Lower leg skin (tissue), 3 donors: Measurements from ENCODE around the gene PPP2R5C.
"Not testable (repeated sequence)": the region's sequence is repeated elsewhere in the genome, so short reads cannot be mapped to it uniquely, and the experiment has no call there.

Experiments
- CTCF ChIP-seq, 3 donors: fragments of 450-650 bp; IDR thresholded peaks; one replicate each; pipeline ENCODE4 v1.5.1; 2016; ENCODE audit warnings: antibody characterized with exemption in 3 of 3, mild to moderate bottlenecking in 3 of 3, moderate library complexity in 2 of 3
- POLR2A ChIP-seq, 2 donors: fragments of 450-650 bp; IDR thresholded peaks; one replicate each; pipeline ENCODE4 v1.6.1; 2016 to 2017; ENCODE audit warnings: antibody characterized with exemption in 2 of 2, mild to moderate bottlenecking in 1 of 2, moderate library complexity in 1 of 2

- not testable (repeated sequence) for TF ChIP-seq CTCF, POLR2A (IDR thresholded peaks at IDR 0.05)
Observed at GRCh38 chr14:101711857-101712233, 49.7 kb upstream of the PPP2R5C start.
